ENCODE data around the gene SEC14L1.

SEC14L1 gene

GRCh38 chr17:77264617-77265230 is 124.0 kb downstream of the SEC14L1 start:
- Histone ChIP-seq H3K4me3 (ENCODE audit: low read length) (no peak overlapping the region), H3K9ac (ENCODE audit: low read length) (no peak overlapping the region), H3K9me3 (ENCODE audit: control insufficient read depth, low read length) (no peaks in the 10 kb centered on the region), H3K4me1 (ENCODE audit: control insufficient read depth, insufficient read depth, low read length) (no peaks in the 10 kb centered on the region), H3K36me3 (ENCODE audit: control insufficient read depth, insufficient read depth, low read length) (no peaks in the 10 kb centered on the region), H3K27me3 (ENCODE audit: control insufficient read depth, insufficient read depth, low read length) (no peaks in the 10 kb centered on the region)

GRCh38 chr17:77266213-77266612 is 125.4 kb downstream of the SEC14L1 start:
- H3K27me3 ChIP-seq (ENCODE audit: control insufficient read depth, insufficient read depth, low read length): no peaks in the 10 kb centered on the region
- no peaks in the 10 kb centered on the region for H3K4me1 ChIP-seq (ENCODE audit: control insufficient read depth, insufficient read depth, low read length)
- no peaks in the 10 kb centered on the region for H3K36me3 ChIP-seq (ENCODE audit: control insufficient read depth, insufficient read depth, low read length)

More at GRCh38 chr17:77266213-77266612, 125.4 kb downstream of the SEC14L1 start:
- H3K9ac ChIP-seq (ENCODE audit: low read length): no peak overlapping the region
- H3K4me3 ChIP-seq (ENCODE audit: low read length): no peak overlapping the region
- no peaks in the 10 kb centered on the region for H3K9me3 ChIP-seq (ENCODE audit: control insufficient read depth, low read length)

All from mucosa of stomach (tissue), 1 donor.